Transverse colon (tissue), 4 donors: ENCODE results near the gene KCTD2. TPM values are rescaled to one million over a fixed set of nuclear protein-coding genes. Genes with fewer than 3 reads are reported as not detected.

Source experiments
- DNase-seq: peaks from one replicate; pipeline ENCODE4 v3.0.0-alpha.2; 2019
- H3K27ac ChIP-seq, 4 donors: fragments of 200-600 bp; sonication (generic); 2 replicates each; pipeline ENCODE4 v1.5.1; 2016 to 2018; ENCODE audit warnings: inconsistent platforms in 4 of 4
- H3K27me3 ChIP-seq: fragments of 200-600 bp; sonication (generic); 2 replicates; pipeline ENCODE4 v1.5.1; 2017; ENCODE audit warnings: inconsistent platforms
- H3K36me3 ChIP-seq, 4 donors: fragments of 200-600 bp; sonication (generic); 2 replicates each; pipeline ENCODE4 v1.5.1; 2017 to 2019; ENCODE audit warnings: inconsistent platforms in 4 of 4
- H3K4me1 ChIP-seq, 4 donors: fragments of 200-600 bp; sonication (generic); 2 replicates each; pipeline ENCODE4 v1.5.1; 2017 to 2020; ENCODE audit warnings: inconsistent platforms in 4 of 4
- H3K4me3 ChIP-seq, 4 donors: fragments of 200-600 bp; sonication (generic); 1 replicate in 1 of 4; 2 replicates in 3 of 4; pipeline versions ENCODE4 v1.5.1 to v1.6.1; 2017 to 2019; ENCODE audit warnings: inconsistent platforms in 4 of 4
- H3K9me3 ChIP-seq, 2 donors: fragments of 200-600 bp; sonication (generic); 2 replicates each; pipeline ENCODE4 v1.5.1; 2017 to 2019; ENCODE audit warnings: inconsistent platforms in 2 of 2
- EP300 ChIP-seq: sonication (generic); formaldehyde crosslinking; IDR thresholded peaks from one replicate; pipeline ENCODE4 v1.6.1; 2017; ENCODE audit warnings: antibody characterized with exemption, low read depth
- POLR2A ChIP-seq: fragments of 450-650 bp; IDR thresholded peaks from one replicate; pipeline ENCODE4 v1.6.1; 2016; ENCODE audit warnings: antibody characterized with exemption, mild to moderate bottlenecking, moderate library complexity
- POLR2AphosphoS5 ChIP-seq, 3 donors: sonication (generic); formaldehyde crosslinking; IDR thresholded peaks; one replicate each; pipeline ENCODE4 v1.6.1; 2016; ENCODE audit warnings: antibody characterized with exemption in 3 of 3
- WGBS, 2 donors: methylation state at CpG; one replicate each; pipeline ENCODE4 v1.1.5; 2018; ENCODE audit warnings: low coverage in 1 of 2; 5-methylcytosine and 5-hydroxymethylcytosine counted together
- in situ Hi-C, 4 donors: fragments of 200-750 bp; cut with MboI; loops; one replicate each; pipeline versions ENCODE4 v1.15.0 to v1.15.1; 2017; ENCODE audit warnings: low sequenced_read_pairs in 3 of 4, low pct_ligation_motif_present in 1 of 4, low pct_unique_long_range_greater_than_20kb in 1 of 4
- intact Hi-C: fragments of 100-400 bp; cut with DNase I; formaldehyde crosslinking; loops from one replicate; pipeline ENCODE4 v1.15.1; 2023; ENCODE audit warnings: low total_unique reads
- total RNA-seq, 4 donors: library from RNA; depleted of rRNA; stranded (reverse); fragments of >200 nt; gene quantifications; one replicate each; pipeline ENCODE4 v1.1.0, GENCODE V29; 2016
- TF ChIP-seq, protein P1 (sequence below), 5 experiments: fragments of 200-600 bp in 3 of 5; fragments of 450-650 bp in 2 of 5; sonication (generic) in 3 of 5; IDR thresholded peaks; 1 replicate in 2 of 5; 2 replicates in 3 of 5; pipeline ENCODE4 v1.5.1; 2016 to 2017; ENCODE audit warnings: antibody characterized with exemption in 5 of 5, inconsistent platforms in 3 of 5, mild to moderate bottlenecking in 2 of 5, moderate library complexity in 1 of 5

KCTD2 gene, protein sequence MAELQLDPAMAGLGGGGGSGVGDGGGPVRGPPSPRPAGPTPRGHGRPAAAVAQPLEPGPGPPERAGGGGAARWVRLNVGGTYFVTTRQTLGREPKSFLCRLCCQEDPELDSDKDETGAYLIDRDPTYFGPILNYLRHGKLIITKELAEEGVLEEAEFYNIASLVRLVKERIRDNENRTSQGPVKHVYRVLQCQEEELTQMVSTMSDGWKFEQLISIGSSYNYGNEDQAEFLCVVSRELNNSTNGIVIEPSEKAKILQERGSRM
- total RNA-seq: 10 to 100 TPM; 14.5 to 24.7 (median 19.7) TPM

DNA sequence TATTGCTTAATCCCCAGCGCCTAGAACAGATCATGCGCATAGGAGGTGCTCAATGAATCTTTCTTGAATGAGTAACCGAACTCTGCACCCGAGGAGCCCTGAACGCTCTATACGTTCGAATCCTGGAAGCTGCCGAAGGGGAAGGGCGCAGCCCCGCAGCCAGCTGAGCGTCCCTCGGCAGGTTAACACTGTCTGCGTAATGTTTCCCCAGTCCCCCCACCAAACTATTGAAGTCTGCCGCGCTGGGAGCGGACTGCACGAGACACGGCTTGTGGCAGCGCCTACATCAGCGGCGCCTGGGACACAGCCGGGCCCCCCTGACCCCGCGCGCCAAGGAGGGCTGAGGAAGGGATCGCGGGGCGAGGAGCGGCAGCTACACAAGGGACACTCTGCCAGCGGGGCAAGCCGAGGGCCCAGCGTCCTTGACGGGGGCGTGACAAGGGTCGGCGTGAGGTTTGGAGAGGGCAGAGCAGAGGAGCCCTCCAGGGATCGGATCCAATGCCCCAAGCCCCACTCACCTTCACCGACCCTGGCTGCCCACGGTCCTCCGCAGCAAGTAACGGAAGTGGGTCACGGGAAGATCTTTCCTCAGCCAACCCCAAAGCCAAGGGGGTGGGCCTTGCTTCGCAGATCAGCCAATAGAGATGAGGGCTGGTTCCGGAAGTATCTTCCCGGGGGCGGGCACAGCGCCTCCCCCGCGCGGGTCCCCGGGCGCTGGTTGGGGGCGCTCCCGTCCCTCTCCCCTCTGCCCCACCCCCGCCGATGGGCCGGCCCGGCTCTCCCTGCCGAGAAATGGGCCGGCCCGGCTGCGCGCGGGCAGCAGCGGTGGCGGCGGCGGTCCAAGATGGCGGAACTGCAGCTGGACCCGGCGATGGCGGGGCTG, at the start of gene KCTD2, which contains the start of gene ATP5PD:
Gene KCTD2 (plus strand): TSS at position 819 of the 883 bp plus-strand sequence. CDS start 26 bp downstream, at position 845.
Gene ATP5PD (minus strand): TSS at position 563 of the 883 bp plus-strand sequence. CDS start 4,319 bp downstream, outside the sequence.
- Histone ChIP-seq H3K27me3 (no peaks in the 10 kb centered on the region), H3K4me1 (peaks cover 12 to 30% (median 23%) of the 10 kb centered on the region in 4 donors), H3K9me3 (no peaks in the 10 kb centered on the region), H3K36me3 (peaks cover 0 to 8% (median 2%) of the 10 kb centered on the region in 4 donors), H3K4me3 (peak within 1 kb of the TSS; percentile 66 to 98 (median 82)), H3K27ac (peak within 1 kb of the TSS; percentile 93 to 99 (median 98))
- in situ Hi-C loops: no loop called here
- intact Hi-C loops: no loop called here
- WGBS, 2 donors: 1% methylated on average over 63 of the region's 72 CpGs; no CpG with 5 or more reads in 1 of the 2 donors
- peak; percentile 97 for DNase-seq
- TF ChIP-seq POLR2AphosphoS5 (IDR thresholded peaks at IDR 0.05) (peak; percentile 96 to 99 (median 98)), EP300 (no peak), POLR2A (peak; percentile 97)
- TF ChIP-seq, protein P1, sequence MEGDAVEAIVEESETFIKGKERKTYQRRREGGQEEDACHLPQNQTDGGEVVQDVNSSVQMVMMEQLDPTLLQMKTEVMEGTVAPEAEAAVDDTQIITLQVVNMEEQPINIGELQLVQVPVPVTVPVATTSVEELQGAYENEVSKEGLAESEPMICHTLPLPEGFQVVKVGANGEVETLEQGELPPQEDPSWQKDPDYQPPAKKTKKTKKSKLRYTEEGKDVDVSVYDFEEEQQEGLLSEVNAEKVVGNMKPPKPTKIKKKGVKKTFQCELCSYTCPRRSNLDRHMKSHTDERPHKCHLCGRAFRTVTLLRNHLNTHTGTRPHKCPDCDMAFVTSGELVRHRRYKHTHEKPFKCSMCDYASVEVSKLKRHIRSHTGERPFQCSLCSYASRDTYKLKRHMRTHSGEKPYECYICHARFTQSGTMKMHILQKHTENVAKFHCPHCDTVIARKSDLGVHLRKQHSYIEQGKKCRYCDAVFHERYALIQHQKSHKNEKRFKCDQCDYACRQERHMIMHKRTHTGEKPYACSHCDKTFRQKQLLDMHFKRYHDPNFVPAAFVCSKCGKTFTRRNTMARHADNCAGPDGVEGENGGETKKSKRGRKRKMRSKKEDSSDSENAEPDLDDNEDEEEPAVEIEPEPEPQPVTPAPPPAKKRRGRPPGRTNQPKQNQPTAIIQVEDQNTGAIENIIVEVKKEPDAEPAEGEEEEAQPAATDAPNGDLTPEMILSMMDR (IDR thresholded peaks at IDR 0.05): no peak

DNA sequence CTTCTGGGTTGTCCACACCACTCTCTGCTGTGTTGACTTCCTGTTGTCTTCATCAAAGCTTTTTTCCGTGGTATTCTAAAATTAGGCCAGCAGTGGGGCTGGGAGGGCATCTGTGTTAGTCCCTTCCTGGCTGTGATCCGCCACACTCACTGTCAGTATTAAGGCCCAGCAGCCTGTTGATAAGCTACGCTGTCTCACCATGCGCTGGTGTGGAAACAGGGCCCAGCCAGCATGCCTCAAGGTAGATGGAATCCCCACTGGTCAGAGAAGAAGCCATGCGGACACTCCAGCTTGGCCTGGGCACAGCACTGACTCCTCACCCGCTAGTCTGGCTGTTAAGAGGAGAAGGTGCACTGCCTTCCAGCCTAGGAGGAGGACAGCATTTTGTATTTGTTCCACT, 48.2 kb upstream of the KCTD2 start:
- no peaks in the 10 kb centered on the region for H3K9me3 ChIP-seq
- 60 to 82% methylated on average over 1 to 6 of the region's 6 CpGs for WGBS, 2 donors
- H3K27ac ChIP-seq: no peak overlapping the region
- H3K36me3 ChIP-seq: no peaks in the 10 kb centered on the region
- no peaks in the 10 kb centered on the region for H3K27me3 ChIP-seq
- TF ChIP-seq POLR2AphosphoS5 (IDR thresholded peaks at IDR 0.05) (no peak), POLR2A (no peak), EP300 (no peak)
- TF ChIP-seq, protein P1 (IDR thresholded peaks at IDR 0.05): no peak
- DNase-seq: no peak
- no peaks in the 10 kb centered on the region for H3K4me1 ChIP-seq
- in situ Hi-C loops: no loop called here
- intact Hi-C loops: no loop called here
- H3K4me3 ChIP-seq: no peak overlapping the region

DNA sequence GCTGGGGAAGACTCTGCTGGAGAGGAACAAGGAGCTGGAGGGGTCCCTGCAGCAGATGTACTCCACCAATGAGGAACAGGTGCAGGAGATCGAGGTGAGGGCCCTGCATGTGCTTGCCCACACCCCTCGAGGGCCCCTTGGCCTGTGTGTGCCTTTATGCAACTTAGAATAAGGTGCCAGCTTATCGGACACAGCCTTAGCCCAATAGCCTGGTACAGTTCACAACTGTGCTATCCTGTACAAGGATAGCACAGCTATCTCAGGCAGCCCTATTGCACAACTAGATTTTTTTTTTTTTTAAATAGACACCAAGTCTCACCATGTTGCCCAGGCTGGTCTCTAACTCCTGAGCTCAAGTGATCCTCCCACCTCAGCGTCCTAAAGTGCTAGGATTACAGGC, 47.5 kb upstream of the KCTD2 start:
- no peak for DNase-seq
- Histone ChIP-seq H3K27me3 (no peaks in the 10 kb centered on the region), H3K4me3 (no peak overlapping the region), H3K9me3 (no peaks in the 10 kb centered on the region), H3K36me3 (no peaks in the 10 kb centered on the region), H3K27ac (no peak overlapping the region), H3K4me1 (no peaks in the 10 kb centered on the region)
- intact Hi-C loops: no loop called here
- in situ Hi-C loops: no loop called here
- WGBS, 2 donors: 84% methylated on average over 4 of the region's 4 CpGs; no CpG with 5 or more reads in 1 of the 2 donors
- TF ChIP-seq EP300 (no peak), POLR2A (no peak), POLR2AphosphoS5 (IDR thresholded peaks at IDR 0.05) (no peak)
- TF ChIP-seq, protein P1 (IDR thresholded peaks at IDR 0.05): no peak
